Transverse colon (tissue), 3 donors: Measurements from ENCODE around the gene CAPRIN1.

Source experiments
- POLR2A ChIP-seq: fragments of 450-650 bp; IDR thresholded peaks from one replicate; pipeline ENCODE4 v1.6.1; 2016; ENCODE audit warnings: antibody characterized with exemption, mild to moderate bottlenecking, moderate library complexity
- TF ChIP-seq, protein P1 (sequence below), 5 experiments: fragments of 200-600 bp in 3 of 5; fragments of 450-650 bp in 2 of 5; sonication (generic) in 3 of 5; IDR thresholded peaks; 1 replicate in 2 of 5; 2 replicates in 3 of 5; pipeline ENCODE4 v1.5.1; 2016 to 2017; ENCODE audit warnings: antibody characterized with exemption in 5 of 5, inconsistent platforms in 3 of 5, mild to moderate bottlenecking in 2 of 5, moderate library complexity in 1 of 5

DNA sequence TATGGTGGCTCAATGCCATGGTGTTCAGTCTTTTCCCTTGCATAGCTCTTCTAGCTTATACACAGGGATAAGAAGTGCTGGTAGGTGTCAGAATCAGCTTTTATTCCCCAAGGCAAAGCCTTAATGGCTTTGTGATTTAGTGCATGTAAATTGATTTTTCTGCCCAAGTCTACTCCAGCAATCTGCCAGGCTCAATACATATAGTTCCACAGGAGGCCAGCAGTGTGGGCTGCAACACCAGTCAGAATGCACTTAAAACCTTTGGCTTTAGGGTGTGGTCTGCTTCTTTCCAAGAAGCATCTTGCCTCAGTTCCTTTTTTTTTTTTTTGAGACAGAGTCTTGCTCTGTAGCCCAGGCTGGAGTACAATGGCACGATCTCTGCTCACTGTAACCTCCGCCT lies 14.5 kb upstream of the CAPRIN1 start:
- TF ChIP-seq, protein P1, sequence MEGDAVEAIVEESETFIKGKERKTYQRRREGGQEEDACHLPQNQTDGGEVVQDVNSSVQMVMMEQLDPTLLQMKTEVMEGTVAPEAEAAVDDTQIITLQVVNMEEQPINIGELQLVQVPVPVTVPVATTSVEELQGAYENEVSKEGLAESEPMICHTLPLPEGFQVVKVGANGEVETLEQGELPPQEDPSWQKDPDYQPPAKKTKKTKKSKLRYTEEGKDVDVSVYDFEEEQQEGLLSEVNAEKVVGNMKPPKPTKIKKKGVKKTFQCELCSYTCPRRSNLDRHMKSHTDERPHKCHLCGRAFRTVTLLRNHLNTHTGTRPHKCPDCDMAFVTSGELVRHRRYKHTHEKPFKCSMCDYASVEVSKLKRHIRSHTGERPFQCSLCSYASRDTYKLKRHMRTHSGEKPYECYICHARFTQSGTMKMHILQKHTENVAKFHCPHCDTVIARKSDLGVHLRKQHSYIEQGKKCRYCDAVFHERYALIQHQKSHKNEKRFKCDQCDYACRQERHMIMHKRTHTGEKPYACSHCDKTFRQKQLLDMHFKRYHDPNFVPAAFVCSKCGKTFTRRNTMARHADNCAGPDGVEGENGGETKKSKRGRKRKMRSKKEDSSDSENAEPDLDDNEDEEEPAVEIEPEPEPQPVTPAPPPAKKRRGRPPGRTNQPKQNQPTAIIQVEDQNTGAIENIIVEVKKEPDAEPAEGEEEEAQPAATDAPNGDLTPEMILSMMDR (IDR thresholded peaks at IDR 0.05): no peak
- no peak for TF ChIP-seq POLR2A
